Measurements from ENCODE around the gene RBP2.

Gene RBP2

GRCh38 chr3:139509631-139510030 is 33.3 kb upstream of the RBP2 start:
- CTCF ChIA-PET: no interaction called here
- DNase-seq (ENCODE audit: extremely low spot score): no peak
- TF ChIP-seq, protein P1, sequence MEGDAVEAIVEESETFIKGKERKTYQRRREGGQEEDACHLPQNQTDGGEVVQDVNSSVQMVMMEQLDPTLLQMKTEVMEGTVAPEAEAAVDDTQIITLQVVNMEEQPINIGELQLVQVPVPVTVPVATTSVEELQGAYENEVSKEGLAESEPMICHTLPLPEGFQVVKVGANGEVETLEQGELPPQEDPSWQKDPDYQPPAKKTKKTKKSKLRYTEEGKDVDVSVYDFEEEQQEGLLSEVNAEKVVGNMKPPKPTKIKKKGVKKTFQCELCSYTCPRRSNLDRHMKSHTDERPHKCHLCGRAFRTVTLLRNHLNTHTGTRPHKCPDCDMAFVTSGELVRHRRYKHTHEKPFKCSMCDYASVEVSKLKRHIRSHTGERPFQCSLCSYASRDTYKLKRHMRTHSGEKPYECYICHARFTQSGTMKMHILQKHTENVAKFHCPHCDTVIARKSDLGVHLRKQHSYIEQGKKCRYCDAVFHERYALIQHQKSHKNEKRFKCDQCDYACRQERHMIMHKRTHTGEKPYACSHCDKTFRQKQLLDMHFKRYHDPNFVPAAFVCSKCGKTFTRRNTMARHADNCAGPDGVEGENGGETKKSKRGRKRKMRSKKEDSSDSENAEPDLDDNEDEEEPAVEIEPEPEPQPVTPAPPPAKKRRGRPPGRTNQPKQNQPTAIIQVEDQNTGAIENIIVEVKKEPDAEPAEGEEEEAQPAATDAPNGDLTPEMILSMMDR (IDR thresholded peaks at IDR 0.05; ENCODE audit: control extremely low read depth, extremely low read depth, low read depth, missing control alignments): no peak
- POLR2A ChIA-PET: no interaction called here

- ChIA-PET POLR2A (no interaction called here), CTCF (interaction anchor here (1.1 to 1.4 kb wide), 2 partner anchors 26 to 79 kb away, joined by 3 read pairs; no protein-coding TSS in a partner anchor)
- TF ChIP-seq, protein P1 (IDR thresholded peaks at IDR 0.05; ENCODE audit: control extremely low read depth, extremely low read depth, low read depth, missing control alignments): no peak
- no peak for DNase-seq (ENCODE audit: extremely low spot score)
Measured at GRCh38 chr3:139506766-139507165, 30.4 kb upstream of the RBP2 start.

GRCh38 chr3:139505829-139506386 is 29.6 kb upstream of the RBP2 start:
- CTCF ChIA-PET: interaction anchor here (1.4 kb wide), 1 partner anchor 78 kb away, joined by 3 read pairs; no protein-coding TSS in a partner anchor

DNA sequence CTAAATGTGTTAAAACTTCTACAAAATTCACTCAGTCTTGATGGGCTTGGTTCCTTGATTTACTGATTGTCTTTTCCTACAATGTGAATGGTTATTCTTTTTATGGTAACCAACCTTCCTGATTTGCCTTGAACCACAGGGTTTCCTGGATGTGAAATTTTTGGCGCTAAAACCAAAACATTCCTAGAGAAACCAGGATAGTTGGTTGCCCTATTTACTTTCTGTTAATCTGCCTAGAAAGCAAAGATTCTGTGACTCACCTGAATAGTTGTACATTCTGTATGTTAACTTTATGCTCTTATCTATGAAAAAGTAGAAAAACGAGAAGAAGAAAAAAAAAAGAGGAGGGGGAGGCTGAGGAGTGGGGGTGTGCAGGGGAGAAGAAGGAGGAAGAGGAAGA is 23.2 kb upstream of the RBP2 start:
- DNase-seq (ENCODE audit: extremely low spot score): no peak
- TF ChIP-seq, protein P1 (IDR thresholded peaks at IDR 0.05; ENCODE audit: control extremely low read depth, extremely low read depth, low read depth, missing control alignments): no peak
- ChIA-PET CTCF (interaction anchor here (1.9 kb wide), 1 partner anchor 8 kb away, joined by 5 read pairs; no protein-coding TSS in a partner anchor), POLR2A (no interaction called here)

More at GRCh38 chr3:139505829-139506386, 29.6 kb upstream of the RBP2 start:
- POLR2A ChIA-PET: no interaction called here
- TF ChIP-seq, protein P1 (IDR thresholded peaks at IDR 0.05; ENCODE audit: control extremely low read depth, extremely low read depth, low read depth, missing control alignments): no peak
- DNase-seq (ENCODE audit: extremely low spot score): no peak

DNA sequence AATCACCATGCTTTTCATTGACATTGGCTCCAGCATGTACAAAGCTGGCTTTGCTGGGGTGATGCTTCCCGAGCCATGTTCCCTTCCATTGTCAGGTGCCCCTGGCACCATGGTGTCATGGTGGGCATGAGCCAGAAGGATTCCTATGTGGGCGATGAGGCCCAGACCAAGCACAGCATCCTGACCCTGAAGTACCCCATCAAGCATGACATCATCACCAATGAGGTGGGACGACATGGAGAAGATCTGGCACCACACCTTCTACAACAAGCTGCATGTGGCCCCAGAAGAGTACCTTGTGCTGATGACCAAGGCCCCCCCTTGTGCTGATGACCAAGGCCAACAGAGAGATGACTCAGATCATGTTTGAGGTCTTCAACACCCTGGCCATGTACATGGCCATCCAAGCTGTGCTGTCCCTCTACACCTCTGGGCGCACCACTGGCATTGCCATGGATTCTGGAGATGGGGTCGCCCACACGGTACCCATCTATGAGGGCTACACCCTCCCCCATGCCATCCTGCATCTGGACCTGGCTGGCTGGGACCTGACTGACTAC is 17.6 kb upstream of the RBP2 start:
- DNase-seq (ENCODE audit: extremely low spot score): no peak
- ChIA-PET CTCF (no interaction called here), POLR2A (no interaction called here)
- TF ChIP-seq, protein P1 (IDR thresholded peaks at IDR 0.05; ENCODE audit: control extremely low read depth, extremely low read depth, low read depth, missing control alignments): no peak

DNA sequence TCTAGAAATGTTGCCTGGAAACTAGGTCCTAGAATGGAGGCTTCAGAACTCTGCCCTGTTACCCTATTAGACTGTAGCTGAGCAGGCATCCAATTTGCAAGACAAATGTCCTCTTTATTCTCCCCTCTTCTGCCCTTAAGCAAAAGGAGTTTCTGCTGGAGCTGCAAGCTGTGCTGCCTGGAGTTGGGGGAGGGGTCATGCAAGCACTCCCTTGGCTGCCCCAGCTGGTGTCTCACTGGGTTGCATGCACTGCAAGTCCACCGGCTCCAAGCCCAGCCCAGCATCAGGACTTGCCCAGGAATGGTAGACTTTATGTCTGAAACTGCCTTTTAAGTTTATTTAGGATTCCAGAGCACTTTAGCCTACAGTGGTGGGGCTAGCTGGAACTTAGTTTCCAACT is 15.7 kb upstream of the RBP2 start:
- ChIA-PET CTCF (no interaction called here), POLR2A (no interaction called here)
- TF ChIP-seq, protein P1 (IDR thresholded peaks at IDR 0.05; ENCODE audit: control extremely low read depth, extremely low read depth, low read depth, missing control alignments): no peak
- DNase-seq (ENCODE audit: extremely low spot score): no peak
